Measurements from ENCODE around the gene TNFAIP3.

- TF ChIP-seq CTCF (conservative IDR thresholded peaks at IDR 0.05) (no peak), ZFX (IDR thresholded peaks at IDR 0.05) (no peak)
These were observed 14.2 kb upstream of the TNFAIP3 start for GRCh38 chr6:137852811-137853210.
